Measurements from ENCODE around the gene TDRD1.

DNA sequence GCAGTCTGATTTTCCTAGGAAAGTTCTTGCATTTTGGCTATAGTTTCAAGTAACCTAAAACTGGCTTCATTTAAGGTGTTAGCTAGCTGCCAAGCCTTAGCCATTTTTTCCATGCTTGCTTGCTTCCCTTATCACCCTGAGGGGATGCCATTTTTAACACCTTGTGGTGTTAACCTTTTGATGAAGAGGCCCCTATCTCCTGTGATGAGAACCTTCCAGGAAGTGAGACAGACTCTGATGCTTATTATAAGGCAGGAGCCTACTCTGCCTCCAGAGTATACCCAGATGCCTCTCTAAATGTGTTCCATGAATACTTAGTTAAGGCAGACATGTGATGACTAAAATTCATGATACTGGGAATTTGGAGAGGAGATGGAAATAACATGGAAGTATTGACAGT, 55.0 kb downstream of the TDRD1 start:
- no peak for TF ChIP-seq POLR2A (IDR thresholded peaks at IDR 0.05)
- TF ChIP-seq, protein P1, sequence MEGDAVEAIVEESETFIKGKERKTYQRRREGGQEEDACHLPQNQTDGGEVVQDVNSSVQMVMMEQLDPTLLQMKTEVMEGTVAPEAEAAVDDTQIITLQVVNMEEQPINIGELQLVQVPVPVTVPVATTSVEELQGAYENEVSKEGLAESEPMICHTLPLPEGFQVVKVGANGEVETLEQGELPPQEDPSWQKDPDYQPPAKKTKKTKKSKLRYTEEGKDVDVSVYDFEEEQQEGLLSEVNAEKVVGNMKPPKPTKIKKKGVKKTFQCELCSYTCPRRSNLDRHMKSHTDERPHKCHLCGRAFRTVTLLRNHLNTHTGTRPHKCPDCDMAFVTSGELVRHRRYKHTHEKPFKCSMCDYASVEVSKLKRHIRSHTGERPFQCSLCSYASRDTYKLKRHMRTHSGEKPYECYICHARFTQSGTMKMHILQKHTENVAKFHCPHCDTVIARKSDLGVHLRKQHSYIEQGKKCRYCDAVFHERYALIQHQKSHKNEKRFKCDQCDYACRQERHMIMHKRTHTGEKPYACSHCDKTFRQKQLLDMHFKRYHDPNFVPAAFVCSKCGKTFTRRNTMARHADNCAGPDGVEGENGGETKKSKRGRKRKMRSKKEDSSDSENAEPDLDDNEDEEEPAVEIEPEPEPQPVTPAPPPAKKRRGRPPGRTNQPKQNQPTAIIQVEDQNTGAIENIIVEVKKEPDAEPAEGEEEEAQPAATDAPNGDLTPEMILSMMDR (IDR thresholded peaks at IDR 0.05 in 4 of 5, conservative IDR thresholded peaks at IDR 0.05 in 1 of 5) = no peak

All from gastrocnemius medialis (tissue), 4 donors.